GM18858 (cell line): ENCODE results near the gene ALPK1.
"Not testable (repeated sequence)": the region's sequence is repeated elsewhere in the genome, so short reads cannot be mapped to it uniquely, and the experiment has no call there.

Experiments used
- ATAC-seq: cut with Tn5 transposase; IDR thresholded peaks from one replicate; pipeline ENCODE4 v1.9.1; 2021; ENCODE audit not compliant: unreplicated experiment

The ALPK1 gene

GRCh38 chr4:112377594-112378242 is 80.5 kb downstream of the ALPK1 start:
- ATAC-seq: no peak

DNA sequence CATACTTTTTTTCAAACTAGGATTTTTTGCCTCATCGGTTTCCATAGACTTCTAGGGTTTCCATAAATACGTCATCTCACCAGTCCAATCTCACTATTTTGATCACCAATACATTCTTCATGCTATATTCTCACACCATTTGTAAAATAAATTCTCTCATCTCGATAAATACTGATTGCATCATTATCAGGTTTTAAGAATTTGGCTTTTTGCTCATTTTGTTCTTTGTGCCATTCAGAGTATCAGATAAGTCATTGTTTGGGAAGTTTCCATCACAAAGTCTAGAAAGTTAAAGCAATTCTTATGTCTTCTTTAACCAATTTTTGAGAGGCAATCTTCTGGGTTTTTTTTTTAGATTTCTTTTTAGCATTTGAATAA is 81.1 kb downstream of the ALPK1 start:
- no peak for ATAC-seq

- ATAC-seq: no peak
Observed at GRCh38 chr4:112378858-112379257, 81.7 kb downstream of the ALPK1 start.

DNA sequence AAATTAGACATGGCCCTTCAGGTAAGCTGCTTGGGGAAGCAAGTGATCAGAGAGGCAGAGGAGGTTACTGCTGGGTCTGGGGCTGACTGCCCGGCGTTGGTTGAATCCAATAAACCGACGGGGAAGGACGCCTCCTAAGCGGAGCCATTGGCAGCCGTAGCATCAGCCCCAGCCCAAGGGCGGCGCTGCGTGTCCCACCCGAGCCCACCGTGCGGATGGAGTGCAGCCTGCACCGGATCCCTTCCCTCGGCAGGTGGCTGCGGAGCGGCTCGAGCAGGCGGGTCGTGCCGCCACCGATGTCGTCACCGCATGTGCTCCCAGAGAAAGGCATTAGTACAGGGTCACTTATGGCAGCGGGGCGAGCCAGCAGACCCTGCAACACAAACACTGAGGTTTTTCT is 82.1 kb downstream of the ALPK1 start:
- no peak for ATAC-seq

GRCh38 chr4:112381996-112382692 is 85.0 kb downstream of the ALPK1 start:
- no peak for ATAC-seq

- no peak for ATAC-seq
Observed at GRCh38 chr4:112386071-112386470, 88.9 kb downstream of the ALPK1 start.

DNA sequence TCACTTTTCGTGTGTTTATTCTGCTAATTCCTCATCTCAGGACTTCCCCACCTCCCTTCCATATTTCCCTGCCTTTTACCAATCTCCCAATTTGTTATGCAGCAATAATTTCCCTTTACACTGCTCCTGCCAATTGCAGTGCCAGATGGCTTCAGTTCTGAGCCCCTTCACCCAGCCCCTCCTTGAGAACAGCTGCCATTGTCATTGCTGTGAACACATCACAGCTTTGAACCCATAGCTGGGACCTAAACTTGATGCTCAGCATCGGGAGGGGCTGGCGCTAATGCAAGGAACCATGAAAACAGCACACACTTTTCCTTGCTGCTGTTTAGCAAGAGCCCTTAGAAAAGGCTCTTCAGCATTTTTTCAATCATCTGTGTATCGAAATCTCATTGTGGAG is 104.9 kb downstream of the ALPK1 start:
- ATAC-seq: no peak

DNA sequence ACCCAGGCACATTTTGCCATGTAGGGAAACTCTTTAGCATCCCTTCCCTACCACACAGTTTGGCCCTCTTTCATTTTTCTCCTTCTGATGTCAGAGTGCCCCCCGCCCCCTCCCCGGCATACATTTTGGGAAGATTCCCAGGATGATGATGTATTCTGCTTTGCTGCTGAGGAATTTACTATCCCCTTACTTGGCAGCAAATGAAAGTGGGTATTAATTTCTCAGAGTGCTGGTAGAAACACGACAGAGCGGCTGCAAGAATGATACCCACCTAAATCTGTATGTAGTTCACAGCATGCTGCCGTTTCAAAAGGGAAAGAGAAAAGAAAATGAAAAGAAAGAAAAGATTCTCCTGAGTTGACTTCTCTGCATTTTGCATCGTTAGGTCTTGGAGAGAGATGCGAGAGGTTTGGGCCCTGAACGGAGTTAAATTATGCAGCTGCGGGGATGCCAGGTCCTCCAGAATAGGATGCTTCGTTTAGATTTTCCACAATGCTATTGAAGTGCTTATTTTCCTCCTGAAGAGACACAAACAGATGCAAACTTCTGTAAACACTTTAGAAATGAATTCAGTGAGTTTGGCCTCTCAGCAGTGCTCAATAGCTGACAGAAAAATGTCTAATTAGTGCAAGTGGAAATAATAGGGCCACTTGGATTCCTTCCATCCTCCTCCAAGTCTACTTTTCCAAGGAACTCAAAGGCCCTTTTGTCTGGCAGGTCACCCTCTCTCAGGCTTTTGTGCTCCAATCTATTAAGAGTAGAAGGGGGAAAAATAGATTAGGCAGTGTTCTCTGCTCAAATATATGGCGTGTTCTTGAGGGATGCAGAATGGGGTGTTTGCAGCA is 106.2 kb downstream of the ALPK1 start:
- no peak for ATAC-seq

DNA sequence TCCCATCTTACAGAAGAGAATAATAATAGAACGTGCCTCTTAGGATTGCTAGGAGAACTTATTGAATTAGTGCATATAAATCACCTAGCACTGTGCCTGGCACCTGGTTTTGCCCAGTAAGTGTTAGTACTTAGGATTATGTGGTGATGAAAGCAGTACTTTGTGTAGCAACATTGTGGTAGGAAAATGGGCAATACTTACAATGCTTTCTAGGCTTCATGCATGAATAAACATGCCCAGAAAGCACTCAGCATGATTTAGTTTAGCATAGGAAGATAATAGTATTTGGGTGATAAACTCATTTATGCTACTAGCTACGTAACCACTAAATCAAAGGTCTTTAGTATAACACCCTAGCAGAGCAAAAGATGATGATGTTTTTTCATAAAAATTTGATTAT is 113.2 kb downstream of the ALPK1 start:
- no peak for ATAC-seq

DNA sequence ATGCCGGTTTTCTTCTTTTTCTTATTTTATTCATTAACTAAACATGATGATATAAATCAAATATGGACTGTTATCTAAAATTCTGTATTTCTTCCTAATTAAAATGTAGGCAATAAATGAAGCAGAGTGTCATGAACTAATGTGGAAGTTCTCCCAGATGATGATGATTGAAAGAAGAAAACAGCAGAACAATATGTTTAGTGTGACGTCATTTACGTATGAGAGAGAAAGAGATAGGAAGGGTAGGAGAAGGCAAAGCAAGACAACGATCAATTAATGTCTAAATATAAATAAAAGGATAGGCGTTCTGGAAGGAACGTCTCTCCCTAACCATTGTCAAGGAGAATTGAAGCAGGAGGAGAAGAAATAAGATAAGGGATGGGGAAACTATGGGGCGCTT is 113.6 kb downstream of the ALPK1 start:
- no peak for ATAC-seq

- ATAC-seq: no peak
Observed at GRCh38 chr4:112411781-112412550, 114.8 kb downstream of the ALPK1 start.

- no peak for ATAC-seq
Observed at GRCh38 chr4:112416464-112416863, 119.3 kb downstream of the ALPK1 start.

GRCh38 chr4:112418092-112418491 is 120.9 kb downstream of the ALPK1 start:
- ATAC-seq: no peak

DNA sequence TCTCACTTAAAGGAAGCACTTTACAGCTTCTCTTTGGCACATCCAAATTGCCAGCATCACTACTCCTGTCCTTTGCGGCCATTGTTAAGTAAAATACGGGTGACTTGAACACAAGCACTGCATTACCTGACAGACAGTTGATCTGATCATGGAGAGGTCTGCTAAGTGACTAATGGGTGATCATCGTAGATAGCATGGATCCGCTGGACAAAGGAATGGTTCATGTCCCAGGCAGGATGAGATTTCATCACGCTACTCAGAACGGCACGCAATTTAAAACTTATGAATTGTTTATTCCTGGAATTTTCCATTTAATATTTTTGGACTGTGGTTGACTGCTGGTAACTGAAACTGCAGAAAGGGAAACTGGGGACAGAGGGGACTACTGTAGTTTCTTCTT is 124.7 kb downstream of the ALPK1 start:
- no peak for ATAC-seq

DNA sequence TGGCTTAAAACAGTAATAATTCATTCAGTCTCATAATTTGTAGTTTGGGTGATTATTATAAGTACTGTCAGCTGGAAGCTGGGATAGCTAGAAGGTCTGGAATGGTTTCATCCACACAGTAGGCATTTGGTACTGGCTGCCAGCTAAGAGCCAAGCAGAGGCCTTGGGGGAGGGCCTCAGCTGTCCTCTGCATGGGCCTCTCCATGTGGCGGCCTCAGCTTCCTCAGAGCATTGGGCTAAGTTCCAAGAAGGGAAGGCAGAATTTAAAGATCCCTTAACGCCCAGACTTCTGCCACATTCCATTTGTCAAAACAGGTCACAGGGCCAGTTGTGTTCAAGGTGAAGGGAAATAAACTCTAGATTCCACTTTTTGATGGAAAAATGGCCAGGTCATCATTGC is 125.5 kb downstream of the ALPK1 start:
- no peak for ATAC-seq

DNA sequence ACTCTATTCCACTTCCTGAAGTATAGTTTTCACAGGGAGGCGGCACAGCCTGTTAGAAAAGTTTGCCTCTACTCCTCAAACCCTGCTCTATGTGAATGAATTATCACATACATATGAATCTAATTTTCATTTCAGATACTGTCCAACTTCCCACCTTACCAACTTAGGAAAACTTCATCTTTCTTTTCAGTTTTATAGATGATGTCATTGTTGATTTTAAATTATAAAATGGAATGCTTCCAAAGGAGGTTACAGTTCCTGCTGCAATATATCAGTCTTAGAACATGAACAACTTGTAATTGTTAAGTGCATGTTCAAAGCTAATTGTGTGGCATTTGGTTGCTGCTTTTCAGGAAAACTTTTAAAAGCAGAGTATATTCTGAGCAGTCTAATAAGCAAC is 126.4 kb downstream of the ALPK1 start:
- ATAC-seq: no peak

- no peak for ATAC-seq
Observed at GRCh38 chr4:112425823-112426222, 128.7 kb downstream of the ALPK1 start.

DNA sequence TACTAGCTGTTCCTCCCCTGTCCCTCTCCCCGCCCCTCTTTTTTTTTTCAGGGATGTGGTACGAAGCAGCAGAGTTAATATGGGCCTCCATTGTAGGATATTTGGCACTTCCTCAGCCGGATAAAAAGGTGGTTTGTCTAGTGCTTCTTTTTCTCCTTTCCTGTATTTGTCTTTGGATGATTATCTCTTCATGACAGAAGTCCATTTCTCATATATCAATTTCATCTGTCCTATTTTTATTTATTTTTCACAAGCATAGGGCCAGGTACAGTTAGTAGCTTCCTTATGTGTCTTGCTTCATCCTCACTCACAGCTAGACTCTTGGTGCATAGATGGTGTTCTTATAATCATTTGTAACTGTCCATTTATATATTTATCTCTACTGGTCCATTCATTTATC is 129.2 kb downstream of the ALPK1 start:
- ATAC-seq: no peak

DNA sequence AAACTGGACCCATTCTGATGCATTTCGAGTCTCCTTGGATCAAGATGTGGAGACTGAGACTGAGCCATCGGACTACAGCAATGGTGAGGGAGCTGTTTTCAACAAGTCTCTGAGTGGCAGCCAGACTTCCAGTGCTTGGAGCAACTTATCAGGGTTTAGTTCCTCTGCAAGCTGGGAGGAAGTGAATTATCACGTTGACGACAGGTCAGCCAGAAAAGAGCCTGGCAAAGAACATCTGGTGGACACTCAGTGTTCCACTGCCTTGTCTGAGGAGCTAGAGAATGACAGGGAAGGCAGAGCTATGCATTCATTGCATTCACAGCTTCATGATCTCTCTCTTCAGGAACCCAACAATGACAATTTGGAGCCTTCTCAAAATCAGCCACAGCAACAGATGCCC is 134.0 kb downstream of the ALPK1 start:
- ATAC-seq: no peak

DNA sequence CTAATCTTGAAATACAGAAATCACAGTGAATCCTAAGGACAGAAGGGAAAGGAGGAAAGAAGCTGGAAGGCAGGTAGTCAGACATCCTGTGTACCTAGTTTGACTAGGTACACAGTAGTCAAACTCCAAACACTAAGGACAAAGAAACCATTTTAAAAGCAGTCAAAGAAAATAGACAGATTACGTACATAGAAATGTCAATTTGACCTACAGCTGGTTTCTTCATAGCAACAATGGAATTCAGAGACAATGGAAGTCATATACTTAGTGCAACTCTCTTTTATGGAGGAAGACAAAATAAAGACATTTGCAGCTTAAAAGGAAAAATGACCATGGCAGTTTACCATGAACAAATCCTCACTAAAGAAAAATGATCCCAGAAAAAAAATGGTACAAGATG is 139.8 kb downstream of the ALPK1 start:
- ATAC-seq: no peak

DNA sequence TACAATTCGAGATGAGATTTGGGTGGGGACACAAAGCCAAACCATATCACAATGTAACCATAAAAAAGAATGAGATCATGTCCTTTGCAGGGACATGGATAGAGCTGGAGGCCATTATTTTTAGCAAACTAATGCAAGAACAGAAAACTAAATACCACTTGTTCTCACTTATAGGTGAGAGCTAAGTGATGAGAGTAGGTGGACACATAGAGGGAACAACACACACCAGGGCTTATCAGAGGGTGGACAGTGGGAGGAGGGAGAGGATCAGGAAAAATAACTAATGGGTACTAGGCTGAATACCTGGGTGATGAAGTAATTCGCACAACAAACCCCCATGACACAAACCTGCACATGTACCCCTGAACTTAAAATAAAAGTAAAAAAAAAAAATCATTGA is 145.1 kb downstream of the ALPK1 start:
- ATAC-seq: not testable (repeated sequence)
